ENCODE measurements around the gene GLRX5. TPM values are rescaled to one million over a fixed set of nuclear protein-coding genes. Genes with fewer than 3 reads are reported as not detected.
"Not testable (repeated sequence)": the region's sequence is repeated elsewhere in the genome, so short reads cannot be mapped to it uniquely, and the experiment has no call there.

The GLRX5 gene
- total and polyA plus RNA-seq, 3 experiments from 2014 or later = 52.9 to 72.9 (median 54.6) TPM

GRCh38 chr14:95507701-95508103, 27.1 kb upstream of the GLRX5 start:
- CTCF ChIA-PET = interaction anchor here (1.0 to 3.6 kb wide), 4 partner anchors 20 to 65 kb away, joined by 3 to 11 read pairs (median 6); no protein-coding TSS in a partner anchor
- no peaks in the 10 kb centered on the region for H3K27me3 ChIP-seq (ENCODE audit: insufficient read depth, low read length, poor library complexity, severe bottlenecking)
- POLR2A ChIA-PET = no interaction called here
- no peak overlapping the region for H3K27ac ChIP-seq (ENCODE audit: low read depth, low read length)
- H3K9me3 ChIP-seq (ENCODE audit: low read length) = no peaks in the 10 kb centered on the region
- Mint-ChIP-seq H3K27ac (peak overlapping the region; percentile 32 to 96 (median 74)), H3K9me3 (no peaks in the 10 kb centered on the region), H3K4me3 (peak overlapping the region in 4 of 7 donors; percentile 13 to 48 (median 27)), H3K36me3 (peaks cover 0 to 35% (median 14%) of the 10 kb centered on the region in 3 donors), H3K4me1 (peaks cover 64 to 88% (median 77%) of the 10 kb centered on the region in 3 donors), H3K27me3 (no peaks in the 10 kb centered on the region)
- H3K4me1 ChIP-seq (ENCODE audit: insufficient read depth, low read length) = peaks cover 65% of the 10 kb centered on the region
- no peaks in the 10 kb centered on the region for H3K36me3 ChIP-seq (ENCODE audit: insufficient read depth, low read length)
- DNase-seq = peak in 1 of 5 donors; percentile 19
- H3K4me3 ChIP-seq (ENCODE audit: low read length) = no peak overlapping the region

GRCh38 chr14:95508377-95508776, 26.5 kb upstream of the GLRX5 start:
- Histone ChIP-seq H3K27ac (ENCODE audit: low read depth, low read length) (no peak overlapping the region), H3K4me1 (ENCODE audit: insufficient read depth, low read length) (peaks cover 63% of the 10 kb centered on the region), H3K36me3 (ENCODE audit: insufficient read depth, low read length) (no peaks in the 10 kb centered on the region), H3K27me3 (ENCODE audit: insufficient read depth, low read length, poor library complexity, severe bottlenecking) (no peaks in the 10 kb centered on the region), H3K9me3 (ENCODE audit: low read length) (no peaks in the 10 kb centered on the region), H3K4me3 (ENCODE audit: low read length) (no peak overlapping the region)
- Mint-ChIP-seq H3K4me1 (peaks cover 66 to 88% (median 77%) of the 10 kb centered on the region in 3 donors), H3K36me3 (peaks cover 0 to 33% (median 14%) of the 10 kb centered on the region in 3 donors), H3K27ac (peak overlapping the region; percentile 11 to 85 (median 74)), H3K4me3 (peak overlapping the region in 1 of 7 donors; percentile 26), H3K9me3 (no peaks in the 10 kb centered on the region), H3K27me3 (no peaks in the 10 kb centered on the region)
- CTCF ChIA-PET = interaction anchor here (1.0 to 3.6 kb wide), 5 partner anchors 15 to 66 kb away, joined by 3 to 11 read pairs (median 3); no protein-coding TSS in a partner anchor
- no peak for DNase-seq
- POLR2A ChIA-PET = interaction anchor here (0.7 kb wide), 1 partner anchor 8 kb away, joined by 3 read pairs; the partner anchor contains the start of gene SYNE3

GRCh38 chr14:95509495-95509894, 25.4 kb upstream of the GLRX5 start:
- Histone ChIP-seq H3K9me3 (ENCODE audit: low read length) (no peaks in the 10 kb centered on the region), H3K36me3 (ENCODE audit: insufficient read depth, low read length) (no peaks in the 10 kb centered on the region), H3K27me3 (ENCODE audit: insufficient read depth, low read length, poor library complexity, severe bottlenecking) (no peaks in the 10 kb centered on the region), H3K4me3 (ENCODE audit: low read length) (no peak overlapping the region), H3K27ac (ENCODE audit: low read depth, low read length) (no peak overlapping the region), H3K4me1 (ENCODE audit: insufficient read depth, low read length) (peaks cover 62% of the 10 kb centered on the region)
- Mint-ChIP-seq H3K9me3 (no peaks in the 10 kb centered on the region), H3K4me3 (no peak overlapping the region), H3K27me3 (no peaks in the 10 kb centered on the region), H3K4me1 (peaks cover 62 to 88% (median 77%) of the 10 kb centered on the region in 3 donors), H3K36me3 (peaks cover 0 to 28% (median 14%) of the 10 kb centered on the region in 3 donors), H3K27ac (peak overlapping the region in 6 of 8 donors; percentile 25 to 89 (median 60))
- ChIA-PET CTCF (interaction anchor here (1.6 to 2.0 kb wide), 2 partner anchors 14 to 18 kb away, joined by 3 to 10 read pairs; no protein-coding TSS in a partner anchor), POLR2A (no interaction called here)
- no peak for DNase-seq

- CTCF ChIA-PET, DNase-seq, H3K27me3 Mint-ChIP-seq: not testable (repeated sequence)
Measured at GRCh38 chr14:95510344-95510743, 24.5 kb upstream of the GLRX5 start.

GRCh38 chr14:95510804-95511203, 24.0 kb upstream of the GLRX5 start:
- peaks cover 66% of the 10 kb centered on the region for H3K4me1 ChIP-seq (ENCODE audit: insufficient read depth, low read length)

More at GRCh38 chr14:95510344-95510743, 24.5 kb upstream of the GLRX5 start:
- H3K27me3 ChIP-seq (ENCODE audit: insufficient read depth, low read length, poor library complexity, severe bottlenecking); H3K4me3 ChIP-seq (ENCODE audit: low read length); H3K9me3 Mint-ChIP-seq; H3K27ac ChIP-seq (ENCODE audit: low read depth, low read length); H3K36me3 ChIP-seq (ENCODE audit: insufficient read depth, low read length); POLR2A ChIA-PET; H3K4me3 Mint-ChIP-seq; H3K9me3 ChIP-seq (ENCODE audit: low read length): not testable (repeated sequence)
- Mint-ChIP-seq H3K36me3 (peaks cover 0 to 28% (median 12%) of the 10 kb centered on the region in 3 donors), H3K4me1 (peaks cover 61 to 88% (median 75%) of the 10 kb centered on the region in 3 donors), H3K27ac (peak overlapping the region in 5 of 8 donors; percentile 25 to 88 (median 64))
- H3K4me1 ChIP-seq (ENCODE audit: insufficient read depth, low read length) = peaks cover 62% of the 10 kb centered on the region

GRCh38 chr14:95511687-95512086, 23.2 kb upstream of the GLRX5 start:
- ChIA-PET CTCF (no interaction called here), POLR2A (interaction anchor here (1.1 to 1.2 kb wide), 2 partner anchors 8 to 59 kb away, joined by 3 read pairs; no protein-coding TSS in a partner anchor)
- peaks cover 57 to 81% (median 72%) of the 10 kb centered on the region in 3 donors for H3K4me1 Mint-ChIP-seq

More at GRCh38 chr14:95510804-95511203, 24.0 kb upstream of the GLRX5 start:
- H3K9me3 Mint-ChIP-seq = no peaks in the 10 kb centered on the region
- ChIA-PET POLR2A (interaction anchor here (1.1 kb wide), 1 partner anchor 58 kb away, joined by 3 read pairs; no protein-coding TSS in a partner anchor), CTCF (no interaction called here)
- Histone ChIP-seq H3K27ac (ENCODE audit: low read depth, low read length) (no peak overlapping the region), H3K4me3 (ENCODE audit: low read length) (no peak overlapping the region), H3K27me3 (ENCODE audit: insufficient read depth, low read length, poor library complexity, severe bottlenecking) (no peaks in the 10 kb centered on the region), H3K36me3 (ENCODE audit: insufficient read depth, low read length) (no peaks in the 10 kb centered on the region), H3K9me3 (ENCODE audit: low read length) (no peaks in the 10 kb centered on the region)
- peak overlapping the region in 2 of 8 donors; percentile 23 to 90 for H3K27ac Mint-ChIP-seq
- peaks cover 0 to 29% (median 11%) of the 10 kb centered on the region in 3 donors for H3K36me3 Mint-ChIP-seq
- peaks cover 63 to 88% (median 75%) of the 10 kb centered on the region in 3 donors for H3K4me1 Mint-ChIP-seq
- no peaks in the 10 kb centered on the region for H3K27me3 Mint-ChIP-seq
- DNase-seq = no peak
- H3K4me3 Mint-ChIP-seq = no peak overlapping the region

GRCh38 chr14:95513291-95513690, 21.6 kb upstream of the GLRX5 start:
- peaks cover 59% of the 10 kb centered on the region for H3K4me1 ChIP-seq (ENCODE audit: insufficient read depth, low read length)

More at GRCh38 chr14:95511687-95512086, 23.2 kb upstream of the GLRX5 start:
- H3K9me3 ChIP-seq (ENCODE audit: low read length) = no peaks in the 10 kb centered on the region
- Mint-ChIP-seq H3K27me3 (no peaks in the 10 kb centered on the region), H3K27ac (peak overlapping the region in 5 of 8 donors; percentile 57 to 87 (median 77)), H3K36me3 (peaks cover 0 to 25% (median 10%) of the 10 kb centered on the region in 3 donors), H3K9me3 (no peaks in the 10 kb centered on the region), H3K4me3 (no peak overlapping the region)
- H3K27me3 ChIP-seq (ENCODE audit: insufficient read depth, low read length, poor library complexity, severe bottlenecking) = no peaks in the 10 kb centered on the region
- no peak for DNase-seq
- H3K36me3 ChIP-seq (ENCODE audit: insufficient read depth, low read length) = no peaks in the 10 kb centered on the region
- no peak overlapping the region for H3K27ac ChIP-seq (ENCODE audit: low read depth, low read length)
- H3K4me3 ChIP-seq (ENCODE audit: low read length) = no peak overlapping the region
- peaks cover 59% of the 10 kb centered on the region for H3K4me1 ChIP-seq (ENCODE audit: insufficient read depth, low read length)

More at GRCh38 chr14:95513291-95513690, 21.6 kb upstream of the GLRX5 start:
- no peak overlapping the region for H3K27ac ChIP-seq (ENCODE audit: low read depth, low read length)
- no peaks in the 10 kb centered on the region for H3K9me3 ChIP-seq (ENCODE audit: low read length)
- H3K4me3 ChIP-seq (ENCODE audit: low read length) = no peak overlapping the region
- ChIA-PET POLR2A (no interaction called here), CTCF (interaction anchor here (1.5 kb wide), 1 partner anchor 10 kb away, joined by 7 read pairs; no protein-coding TSS in a partner anchor)
- no peak for DNase-seq
- peaks cover 0 to 21% (median 9%) of the 10 kb centered on the region in 3 donors for H3K36me3 Mint-ChIP-seq
- H3K4me1 Mint-ChIP-seq = peaks cover 56 to 81% (median 71%) of the 10 kb centered on the region in 3 donors
- H3K27ac Mint-ChIP-seq = peak overlapping the region; percentile 5 to 89 (median 64)
- H3K27me3 ChIP-seq (ENCODE audit: insufficient read depth, low read length, poor library complexity, severe bottlenecking) = no peaks in the 10 kb centered on the region
- no peaks in the 10 kb centered on the region for H3K9me3 Mint-ChIP-seq
- peak overlapping the region in 2 of 7 donors; percentile 29 to 38 for H3K4me3 Mint-ChIP-seq
- no peaks in the 10 kb centered on the region for H3K27me3 Mint-ChIP-seq
- H3K36me3 ChIP-seq (ENCODE audit: insufficient read depth, low read length) = no peaks in the 10 kb centered on the region

All from CD8-positive, alpha-beta memory T cell (primary cell).